ENCODE data around the gene SLC17A7.

The SLC17A7 gene

GRCh38 chr19:49443366-49444099, 2.2 kb upstream of the SLC17A7 start:
- DNase-seq = peak; percentile 86 to 88 (median 88)

DNA sequence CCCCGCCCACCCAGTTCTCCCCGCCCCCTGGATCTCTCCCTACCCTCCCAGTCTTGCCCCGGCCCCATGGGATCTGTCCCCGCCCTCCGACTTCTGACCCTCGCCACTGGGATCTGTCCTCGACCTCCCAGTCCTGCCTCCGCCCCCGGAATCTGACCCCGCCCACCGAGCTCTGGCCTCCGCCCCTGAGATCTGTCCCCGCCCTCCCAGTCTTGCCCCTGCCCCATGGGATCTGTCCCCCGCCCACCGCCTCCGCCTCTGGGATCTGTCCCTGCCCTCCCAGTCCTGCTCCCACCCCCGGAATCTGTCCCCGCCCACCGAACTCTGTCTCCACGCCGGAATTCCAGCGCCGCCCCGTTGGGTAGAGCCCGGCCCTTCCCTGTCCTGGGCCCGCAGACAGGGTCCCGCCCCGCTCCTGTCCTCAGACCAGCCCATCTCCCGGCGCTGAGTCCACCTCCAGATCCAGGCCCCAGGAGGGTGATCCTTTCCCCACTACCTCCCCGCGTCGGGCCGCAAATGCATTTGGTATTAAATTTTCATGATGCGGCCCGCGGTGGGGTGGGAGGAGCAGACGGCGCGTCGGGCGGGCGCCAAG, 1.5 kb upstream of the SLC17A7 start:
- peak; percentile 28 to 41 (median 30) for DNase-seq

- DNase-seq = no peak
Observed at GRCh38 chr19:49442354-49442753, 1.0 kb upstream of the SLC17A7 start.

GRCh38 chr19:49441960-49442350, 628 bp upstream of the SLC17A7 start:
- DNase-seq = no peak

- DNase-seq = no peak
Observed at GRCh38 chr19:49440439-49441209, 703 bp downstream of the SLC17A7 start.

- no peak for DNase-seq
Observed at GRCh38 chr19:49439836-49440235, 1.5 kb downstream of the SLC17A7 start.

- no peak for DNase-seq
Observed at GRCh38 chr19:49438261-49438660, 3.1 kb downstream of the SLC17A7 start.

DNA sequence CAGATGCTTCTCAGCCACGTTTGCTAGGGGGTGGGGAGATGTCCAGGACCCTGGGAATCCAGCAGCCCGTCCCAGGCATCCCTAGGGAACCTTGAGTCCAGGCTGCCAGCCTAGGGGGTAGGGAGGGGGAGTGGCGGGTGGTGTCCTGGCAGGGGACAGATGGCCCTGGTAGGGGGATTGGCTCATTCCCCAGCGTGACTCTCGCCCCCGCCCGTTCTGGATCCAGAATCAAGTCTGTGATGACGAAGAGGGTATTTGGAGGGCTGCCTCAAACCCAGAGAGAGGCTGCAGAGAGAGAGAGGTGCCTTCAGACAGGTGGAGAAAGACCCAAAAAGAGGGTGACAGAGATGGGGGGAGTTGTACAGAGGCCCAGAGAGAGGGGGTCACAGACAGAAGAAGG, 4.1 kb downstream of the SLC17A7 start:
- no peak for DNase-seq

DNA sequence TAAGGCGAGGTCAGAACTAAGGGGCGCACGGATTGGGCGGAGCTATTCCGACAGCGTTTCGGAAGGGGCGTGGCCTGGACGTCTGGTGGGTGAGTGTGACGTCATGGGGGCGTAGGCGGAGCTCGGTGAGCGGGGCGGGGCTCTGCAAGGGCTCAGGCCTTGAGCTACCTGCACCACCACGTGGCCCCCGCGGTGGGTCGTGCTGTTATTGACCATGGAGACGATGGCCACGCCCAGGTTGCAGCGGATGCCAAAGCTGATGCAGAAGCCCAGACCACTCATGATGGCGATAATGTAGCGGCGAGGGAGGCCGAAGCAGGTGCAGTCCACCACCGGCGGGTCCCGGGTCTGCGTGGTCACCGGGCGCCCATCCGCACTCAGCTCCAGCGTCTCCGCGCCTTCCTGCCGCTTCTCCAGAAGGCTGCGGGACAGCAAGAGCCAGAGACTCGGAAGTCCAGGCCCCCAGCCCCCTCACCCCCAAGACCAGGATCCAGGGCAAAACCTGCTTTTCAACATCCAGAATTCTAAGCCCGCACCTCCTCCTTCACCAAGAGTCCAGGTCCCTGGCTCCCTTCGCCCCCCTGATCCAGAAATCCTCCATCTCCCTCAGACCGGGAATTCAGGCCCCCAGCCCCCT, 4.8 kb downstream of the SLC17A7 start:
- DNase-seq = peak in 1 of 4 experiments; percentile 27

DNA sequence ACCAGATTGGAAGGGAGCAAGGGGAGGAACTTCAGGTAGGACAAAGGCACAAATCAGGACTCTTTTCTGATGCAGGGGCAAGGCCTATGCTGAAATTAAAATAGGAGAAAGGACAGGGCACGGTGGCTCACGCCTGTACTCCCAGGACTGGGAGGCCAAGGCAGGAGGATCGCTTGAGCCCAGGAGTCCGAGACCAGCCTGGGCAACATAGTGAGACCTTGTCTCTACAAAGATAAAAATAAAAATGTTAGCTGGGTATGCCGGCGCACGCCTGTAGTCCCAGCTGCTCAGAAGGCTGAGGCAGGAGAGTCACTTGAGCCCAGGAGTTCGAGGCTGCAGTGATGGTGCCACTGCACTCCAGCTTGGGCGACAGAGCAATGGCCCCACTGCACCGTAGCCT, 5.7 kb downstream of the SLC17A7 start:
- DNase-seq = no peak

DNA sequence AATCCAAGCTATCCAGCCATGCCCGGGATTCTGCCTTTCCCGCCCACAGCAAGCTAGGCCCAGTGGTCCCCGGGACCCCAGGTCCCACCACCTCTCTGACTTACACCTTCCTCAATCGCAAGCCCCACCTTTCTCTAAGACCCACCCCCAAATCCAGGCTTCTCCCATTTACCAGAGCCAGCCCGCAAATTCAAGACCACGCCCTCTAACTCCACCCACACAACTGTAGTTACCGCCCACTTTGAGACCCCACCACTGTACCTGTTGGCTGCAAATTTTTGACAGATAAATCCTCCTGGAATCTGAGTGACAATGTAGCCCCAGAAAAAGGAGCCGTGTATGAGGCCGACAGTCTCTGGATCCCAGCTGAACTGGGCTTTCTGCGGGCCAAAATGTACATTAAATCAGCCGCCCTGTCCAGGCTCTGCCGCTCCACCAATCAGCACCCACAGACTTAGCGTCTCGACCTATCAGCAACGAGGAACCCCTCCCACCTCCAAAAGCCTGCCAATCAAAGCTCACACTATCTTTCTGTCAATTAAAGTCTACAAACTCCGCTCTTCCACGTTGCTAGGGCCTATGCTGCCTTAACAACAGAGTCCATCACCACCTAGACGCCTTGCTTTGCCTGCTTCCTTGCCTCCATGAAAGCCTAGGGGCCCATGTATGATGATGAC, 6.3 kb downstream of the SLC17A7 start:
- DNase-seq = no peak

DNA sequence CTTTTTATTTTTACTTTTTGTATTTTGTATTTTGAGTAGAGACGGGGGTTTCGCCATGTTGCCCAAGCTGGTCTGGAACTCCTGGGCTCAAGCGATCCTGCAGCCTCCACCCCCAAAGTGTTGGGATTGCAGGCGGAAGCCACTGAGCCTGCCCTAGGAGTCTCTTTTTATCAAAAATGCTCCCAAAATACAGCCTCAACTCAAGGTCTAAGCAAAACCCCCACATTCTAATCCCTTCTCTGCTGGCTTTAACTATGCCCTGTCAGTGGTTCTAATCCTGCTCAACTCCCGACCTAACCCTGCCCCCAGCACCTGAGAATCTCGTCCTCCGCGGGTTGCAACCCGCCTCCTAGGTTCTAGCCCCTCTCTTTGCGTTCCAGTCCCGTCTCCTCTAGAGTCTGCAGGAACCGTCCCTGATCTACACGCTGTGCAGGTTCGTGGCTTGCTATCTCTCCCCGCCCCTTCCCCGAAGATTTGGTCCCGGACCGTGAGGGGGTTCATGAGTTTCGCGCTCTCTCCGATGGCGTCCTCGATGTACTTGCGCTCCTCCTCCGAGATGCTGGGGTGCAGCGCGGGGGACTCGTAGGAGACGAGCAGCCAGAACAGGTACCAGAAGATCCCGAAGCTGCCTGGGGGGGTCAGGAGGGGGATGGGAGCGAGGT, 8.0 kb downstream of the SLC17A7 start:
- DNase-seq = no peak

- no peak for DNase-seq
Observed at GRCh38 chr19:49432141-49433073, 8.9 kb downstream of the SLC17A7 start.

DNA sequence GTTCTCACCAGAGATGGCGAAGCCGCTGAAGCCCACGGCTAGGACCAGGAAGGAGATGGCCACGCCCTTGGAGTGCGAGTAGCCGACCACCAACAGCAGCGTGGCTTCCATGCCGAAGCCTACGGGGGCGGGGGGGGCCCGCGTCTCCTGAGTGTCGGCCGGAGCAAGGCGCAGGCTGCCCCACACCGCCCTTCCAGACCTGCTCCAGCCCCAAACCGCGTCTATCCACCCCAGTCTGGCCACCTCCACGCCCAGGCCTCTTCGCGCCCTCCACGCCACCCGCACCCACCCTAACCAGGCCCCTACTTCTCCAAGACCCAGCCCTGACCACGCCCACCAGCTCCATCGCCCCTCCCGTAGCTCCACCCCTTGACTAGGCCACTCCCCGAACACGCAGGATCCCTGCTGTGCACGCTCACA, 10.0 kb downstream of the SLC17A7 start:
- no peak for DNase-seq

- no peak for DNase-seq
Observed at GRCh38 chr19:49430678-49431329, 10.5 kb downstream of the SLC17A7 start.

DNA sequence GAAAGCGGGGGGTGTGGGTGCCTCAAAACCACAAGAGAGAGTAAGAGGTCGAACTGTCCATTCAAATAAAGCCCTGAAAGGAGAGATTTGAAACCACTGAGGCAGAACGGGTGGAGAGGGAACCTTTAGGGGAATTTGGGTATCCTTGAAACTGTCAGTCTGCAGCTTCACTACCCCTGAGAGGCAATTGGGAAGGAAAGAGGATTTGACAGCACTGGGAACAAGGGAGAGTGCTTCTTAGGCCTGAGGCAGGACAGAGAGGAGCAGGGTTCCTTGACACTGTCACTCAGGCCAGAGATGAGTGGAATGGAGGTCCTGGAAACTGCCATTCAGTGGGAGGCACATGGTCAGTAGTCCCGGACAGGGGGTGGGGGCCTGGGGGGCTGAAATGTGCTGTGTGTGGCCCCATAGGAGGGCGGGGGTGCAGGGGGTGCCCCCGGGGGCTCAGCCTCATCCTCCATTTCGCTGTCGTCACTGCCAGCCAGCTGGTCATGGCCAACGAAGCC, 11.1 kb downstream of the SLC17A7 start:
- no peak for DNase-seq

- DNase-seq = no peak
Observed at GRCh38 chr19:49428547-49429451, 12.5 kb downstream of the SLC17A7 start.

GRCh38 chr19:49427855-49428546, 13.3 kb downstream of the SLC17A7 start:
- DNase-seq = no peak

- no peak for DNase-seq
Observed at GRCh38 chr19:49427339-49427738, 14.0 kb downstream of the SLC17A7 start.
